ENCODE results near the gene SC5D. TPM values are rescaled to one million over a fixed set of nuclear protein-coding genes. Genes with fewer than 3 reads are reported as not detected.

Gene SC5D
- total RNA-seq, 4 donors from 2014 or later = 13.6 to 36.2 (median 33.4) TPM

DNA sequence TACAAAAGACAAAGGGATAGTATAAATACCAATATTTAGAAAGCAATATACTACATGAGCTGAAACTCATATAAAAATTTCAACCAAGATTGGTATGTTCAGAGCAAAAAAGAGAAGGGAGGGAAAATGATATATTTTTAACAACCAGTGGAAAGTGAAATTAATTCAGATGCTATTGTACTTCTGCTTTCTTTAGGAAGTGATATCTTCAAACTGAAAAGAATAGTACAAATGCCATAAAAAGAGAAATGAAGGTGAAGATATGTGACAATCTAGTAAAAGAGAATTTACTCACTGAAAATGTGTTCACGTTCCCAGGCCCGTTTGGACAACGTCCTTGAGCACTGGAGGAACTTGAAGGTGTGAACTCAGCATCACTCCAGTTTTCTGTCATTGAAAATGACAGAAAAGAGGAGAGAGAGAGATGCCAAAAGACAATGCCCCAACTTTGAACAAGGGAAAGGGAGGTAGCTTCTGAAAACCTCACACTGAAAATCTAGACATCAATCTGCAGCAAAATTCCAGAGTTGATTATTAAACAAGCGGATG is 47.5 kb downstream of the SC5D start:
- intact Hi-C loops (cut with DNase I; ENCODE audit: low total_unique reads) = no loop called here
- WGBS, 2 donors = 74 to 82% methylated on average over 4 of the region's 4 CpGs
- no peak overlapping the region for H3K4me3 ChIP-seq (ENCODE audit: low read depth, poor library complexity, severe bottlenecking)
- TF ChIP-seq, protein P1, sequence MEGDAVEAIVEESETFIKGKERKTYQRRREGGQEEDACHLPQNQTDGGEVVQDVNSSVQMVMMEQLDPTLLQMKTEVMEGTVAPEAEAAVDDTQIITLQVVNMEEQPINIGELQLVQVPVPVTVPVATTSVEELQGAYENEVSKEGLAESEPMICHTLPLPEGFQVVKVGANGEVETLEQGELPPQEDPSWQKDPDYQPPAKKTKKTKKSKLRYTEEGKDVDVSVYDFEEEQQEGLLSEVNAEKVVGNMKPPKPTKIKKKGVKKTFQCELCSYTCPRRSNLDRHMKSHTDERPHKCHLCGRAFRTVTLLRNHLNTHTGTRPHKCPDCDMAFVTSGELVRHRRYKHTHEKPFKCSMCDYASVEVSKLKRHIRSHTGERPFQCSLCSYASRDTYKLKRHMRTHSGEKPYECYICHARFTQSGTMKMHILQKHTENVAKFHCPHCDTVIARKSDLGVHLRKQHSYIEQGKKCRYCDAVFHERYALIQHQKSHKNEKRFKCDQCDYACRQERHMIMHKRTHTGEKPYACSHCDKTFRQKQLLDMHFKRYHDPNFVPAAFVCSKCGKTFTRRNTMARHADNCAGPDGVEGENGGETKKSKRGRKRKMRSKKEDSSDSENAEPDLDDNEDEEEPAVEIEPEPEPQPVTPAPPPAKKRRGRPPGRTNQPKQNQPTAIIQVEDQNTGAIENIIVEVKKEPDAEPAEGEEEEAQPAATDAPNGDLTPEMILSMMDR (IDR thresholded peaks at IDR 0.05) = no peak
- no peak for TF ChIP-seq POLR2A (IDR thresholded peaks at IDR 0.05)
- DNase-seq (ENCODE audit: low spot score in 2 of 2) = no peak

DNA sequence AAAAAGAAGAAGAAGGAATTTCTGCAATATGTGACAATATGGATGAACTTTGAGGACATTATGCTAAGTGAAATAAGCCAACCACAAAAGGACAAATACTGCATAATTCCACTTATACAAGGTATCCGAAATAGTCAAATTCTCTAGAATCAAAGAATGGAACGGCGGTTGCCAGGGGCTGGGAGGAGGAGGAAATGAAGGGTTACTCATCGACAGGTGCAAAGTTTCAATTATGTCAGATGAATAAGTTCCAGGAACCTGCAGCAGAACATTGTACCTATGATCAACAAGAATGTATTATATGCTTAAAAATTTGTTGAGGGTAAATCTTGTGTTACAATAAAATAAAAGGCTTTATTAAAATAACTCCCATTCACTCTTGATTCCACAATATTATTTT is 49.0 kb downstream of the SC5D start:
- DNase-seq (ENCODE audit: low spot score in 2 of 2) = no peak
- TF ChIP-seq POLR2A (IDR thresholded peaks at IDR 0.05) = no peak
- TF ChIP-seq, protein P1 (IDR thresholded peaks at IDR 0.05) = no peak
- intact Hi-C loops (cut with DNase I; ENCODE audit: low total_unique reads) = no loop called here
- H3K4me3 ChIP-seq (ENCODE audit: low read depth, poor library complexity, severe bottlenecking) = no peak overlapping the region
- 63 to 74% methylated on average over 4 of the region's 4 CpGs for WGBS, 2 donors

DNA sequence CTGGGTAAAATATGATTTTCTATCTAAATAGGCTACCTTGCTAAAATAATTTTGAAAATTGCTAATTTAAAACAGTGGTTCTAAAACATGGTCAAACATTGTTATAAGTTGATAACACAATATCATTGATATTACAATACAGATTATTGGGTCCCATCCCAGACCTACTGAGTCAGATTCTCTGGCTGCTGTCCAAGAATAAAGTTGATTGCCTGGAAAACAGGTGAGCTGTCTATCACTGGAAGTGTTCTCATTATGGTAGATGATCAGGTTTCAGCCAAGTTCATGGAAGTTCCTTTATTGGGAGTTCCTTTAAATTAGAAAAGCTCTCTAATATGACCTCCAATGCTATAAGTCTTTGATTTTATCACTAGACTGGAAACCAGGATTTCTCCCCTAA is 52.3 kb downstream of the SC5D start:
- intact Hi-C loops (cut with DNase I; ENCODE audit: low total_unique reads) = no loop called here
- no peak overlapping the region for H3K4me3 ChIP-seq (ENCODE audit: low read depth, poor library complexity, severe bottlenecking)
- TF ChIP-seq, protein P1 (IDR thresholded peaks at IDR 0.05) = no peak
- no peak for TF ChIP-seq POLR2A (IDR thresholded peaks at IDR 0.05)
- DNase-seq (ENCODE audit: low spot score in 2 of 2) = no peak

DNA sequence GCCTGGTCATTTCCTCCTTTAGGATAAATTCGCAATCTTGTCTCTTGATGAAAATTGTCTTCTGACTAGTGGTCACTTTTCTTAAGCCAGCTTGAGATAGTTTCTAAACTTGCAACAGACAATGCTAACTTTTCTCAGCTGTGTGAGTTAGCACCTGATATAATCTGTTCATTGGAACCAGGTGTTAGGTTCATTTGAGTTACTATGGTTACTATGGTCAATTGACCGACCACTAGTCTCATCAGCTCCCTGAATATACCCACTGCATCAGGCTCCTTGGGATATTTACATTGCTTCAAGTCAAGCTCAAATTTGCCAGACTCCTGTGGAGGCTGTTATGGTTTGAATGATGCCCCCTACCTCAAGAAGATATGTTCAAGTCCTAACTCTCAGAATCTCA is 54.5 kb downstream of the SC5D start:
- WGBS, 2 donors = 91 to 93% methylated on average over 2 of the region's 2 CpGs
- H3K4me3 ChIP-seq (ENCODE audit: low read depth, poor library complexity, severe bottlenecking) = no peak overlapping the region
- TF ChIP-seq, protein P1 (IDR thresholded peaks at IDR 0.05) = no peak
- no peak for TF ChIP-seq POLR2A (IDR thresholded peaks at IDR 0.05)
- no peak for DNase-seq (ENCODE audit: low spot score in 2 of 2)
- intact Hi-C loops (cut with DNase I; ENCODE audit: low total_unique reads) = no loop called here

DNA sequence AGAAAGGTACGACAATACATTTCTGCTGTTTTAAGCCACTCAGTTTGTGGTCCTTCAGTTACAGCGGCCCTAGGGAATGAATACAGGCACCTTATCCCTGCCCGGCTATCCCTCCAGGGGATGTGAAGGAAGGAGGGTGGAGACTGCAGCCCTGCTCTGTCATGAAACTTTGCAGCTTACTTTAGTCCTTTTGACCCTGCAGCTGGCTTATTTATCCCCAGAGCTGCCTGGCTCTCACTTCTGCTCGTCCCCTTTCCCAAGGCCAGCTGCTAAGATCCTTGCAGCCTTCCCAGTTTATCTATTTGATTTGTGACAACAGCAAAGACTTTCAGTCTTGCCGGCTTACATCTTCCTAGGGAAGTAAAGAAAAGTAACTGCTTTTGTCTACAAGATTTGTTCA is 55.2 kb downstream of the SC5D start:
- TF ChIP-seq, protein P1 (IDR thresholded peaks at IDR 0.05) = no peak
- TF ChIP-seq POLR2A (IDR thresholded peaks at IDR 0.05) = no peak

DNA sequence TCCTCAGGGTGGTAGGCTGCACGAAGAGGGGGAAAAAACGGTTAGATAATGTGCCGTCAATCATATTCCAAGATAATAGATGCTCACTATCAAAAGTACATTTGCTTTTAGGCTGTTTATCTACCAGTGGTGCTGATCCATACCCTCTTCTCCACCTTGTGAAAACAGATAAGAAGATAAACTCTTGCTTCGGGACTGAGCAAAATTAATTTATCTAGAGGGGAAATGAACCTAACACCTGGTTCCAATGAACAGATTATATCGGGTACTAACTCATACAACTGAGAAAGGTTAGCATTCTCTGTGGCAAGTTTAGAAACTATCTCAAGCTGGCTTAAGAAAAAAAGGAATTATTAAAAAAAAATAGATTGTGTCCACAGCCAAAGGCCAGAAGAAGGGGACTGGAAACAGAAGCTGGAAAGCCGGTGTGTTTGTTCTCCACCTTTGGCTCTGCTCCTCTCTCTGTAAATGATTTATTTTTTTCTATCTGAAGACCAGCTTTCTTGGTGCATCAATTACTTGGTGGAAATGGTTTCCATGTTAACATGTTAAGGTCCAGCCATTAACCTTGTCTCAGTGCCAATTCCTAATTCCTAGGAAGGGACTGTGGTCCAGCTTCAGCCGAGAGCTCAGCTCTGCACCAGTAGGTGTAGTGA is 55.8 kb downstream of the SC5D start:
- TF ChIP-seq POLR2A (IDR thresholded peaks at IDR 0.05) = no peak
- TF ChIP-seq, protein P1 (IDR thresholded peaks at IDR 0.05) = no peak
- no peak overlapping the region for H3K4me3 ChIP-seq (ENCODE audit: low read depth, poor library complexity, severe bottlenecking)
- intact Hi-C loops (cut with DNase I; ENCODE audit: low total_unique reads) = no loop called here
- WGBS, 2 donors = 80 to 86% methylated on average over 7 of the region's 7 CpGs
- no peak for DNase-seq (ENCODE audit: low spot score in 2 of 2)

More for the DNA sequence above, 55.2 kb downstream of the SC5D start:
- DNase-seq (ENCODE audit: low spot score in 2 of 2) = no peak
- WGBS, 2 donors = 77 to 86% methylated on average over 5 of the region's 5 CpGs
- H3K4me3 ChIP-seq (ENCODE audit: low read depth, poor library complexity, severe bottlenecking) = no peak overlapping the region
- intact Hi-C loops (cut with DNase I; ENCODE audit: low total_unique reads) = no loop called here
